HG03342 (cell line): Measurements from ENCODE around the gene EML6.
A peak's percentile ranks its signal among the peaks of the same experiment; 100 is the strongest.
"Not testable (repeated sequence)": the region's sequence is repeated elsewhere in the genome, so short reads cannot be mapped to it uniquely, and the experiment has no call there.

Source experiments
- ATAC-seq: cut with Tn5 transposase; IDR thresholded peaks from one replicate; pipeline ENCODE4 v1.9.1; 2021; ENCODE audit warnings: mild to moderate bottlenecking, moderate library complexity; ENCODE audit not compliant: unreplicated experiment

The EML6 gene

DNA sequence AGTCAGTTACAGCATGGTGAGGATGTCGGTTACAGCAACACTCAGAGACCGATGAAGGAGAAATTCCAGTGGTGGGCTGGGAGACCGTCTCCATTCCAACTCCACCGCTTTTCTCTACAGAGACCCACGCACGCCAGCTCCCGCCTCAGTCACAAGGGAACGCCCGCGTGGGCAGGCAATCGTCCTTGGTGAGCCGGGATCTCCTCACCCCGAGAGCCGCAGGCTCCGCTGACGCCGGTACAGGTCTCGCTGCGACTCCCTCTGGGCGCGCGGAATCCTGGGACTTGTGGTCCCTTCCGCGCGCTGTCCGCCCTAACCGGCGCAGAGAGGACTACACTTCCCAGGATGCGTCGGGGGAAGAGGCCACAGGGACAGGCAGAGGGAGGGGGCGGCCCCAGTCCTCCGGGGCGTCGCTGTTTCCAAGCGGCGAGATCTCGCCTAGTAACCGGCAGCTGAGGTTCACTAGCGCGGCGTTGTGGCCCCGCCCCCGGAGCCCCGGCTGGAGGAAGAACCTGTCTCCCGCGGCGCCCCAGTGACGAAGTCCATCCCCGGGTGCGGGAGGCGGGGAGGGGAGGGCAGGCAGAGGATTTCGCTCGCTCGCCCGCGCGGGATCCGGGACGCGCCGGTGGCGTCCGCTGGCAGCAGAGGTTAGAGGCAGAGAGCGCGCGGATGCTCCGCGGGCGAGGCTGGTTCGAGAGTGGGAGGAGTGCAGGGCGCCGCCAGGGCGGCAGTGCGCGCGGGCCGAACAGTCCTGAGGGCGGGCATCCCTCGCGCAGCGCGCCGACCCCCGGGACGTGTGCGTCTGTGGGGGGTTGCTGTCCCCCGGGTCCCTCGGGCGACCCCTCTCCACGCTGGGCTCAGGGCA, at the start of gene EML6:
Gene EML6 (plus strand): TSS at position 532 of the 865 bp plus-strand sequence. CDS start 1,400 bp downstream, outside the sequence.
- ATAC-seq: peak; percentile 99

DNA sequence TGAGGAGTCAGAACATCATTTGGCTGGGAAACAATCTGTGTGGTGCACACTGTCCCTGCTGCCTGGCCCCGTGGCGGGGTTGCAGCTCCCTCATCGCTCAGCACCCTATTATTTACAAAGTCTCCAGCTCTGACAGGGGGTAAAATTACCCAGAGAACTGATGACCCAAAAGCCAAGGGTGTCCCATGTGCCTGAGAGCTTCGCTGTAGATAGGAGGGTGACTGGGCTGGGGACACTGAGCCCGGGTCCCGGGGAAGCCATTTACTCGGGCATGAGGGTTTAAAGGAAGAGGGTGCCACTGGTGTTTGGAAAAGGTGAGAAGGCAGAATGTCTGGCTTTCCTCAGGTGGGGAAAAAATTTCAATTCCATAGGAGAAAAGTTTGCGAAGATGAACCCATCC, 48.2 kb upstream of the EML6 start:
- no peak for ATAC-seq

DNA sequence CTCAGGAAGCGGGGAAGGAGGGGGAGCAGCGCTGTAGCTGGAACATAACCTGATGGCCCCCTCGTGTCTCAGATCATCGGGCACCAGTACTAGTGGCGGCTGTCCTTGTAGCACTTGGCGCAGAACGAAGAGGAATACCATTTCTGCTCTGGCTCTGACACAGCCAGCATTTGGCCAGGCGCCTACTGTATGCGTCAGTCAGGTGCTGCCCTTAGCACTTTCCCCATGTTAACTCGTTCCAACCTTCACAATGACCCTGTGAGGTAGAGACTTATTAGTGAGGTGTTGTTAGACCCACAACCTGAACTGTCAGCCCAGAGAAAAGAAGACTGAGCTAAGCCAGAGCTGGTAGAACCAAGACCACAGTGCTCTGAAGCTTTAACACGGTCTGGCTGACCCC, 47.7 kb upstream of the EML6 start:
- ATAC-seq: no peak

DNA sequence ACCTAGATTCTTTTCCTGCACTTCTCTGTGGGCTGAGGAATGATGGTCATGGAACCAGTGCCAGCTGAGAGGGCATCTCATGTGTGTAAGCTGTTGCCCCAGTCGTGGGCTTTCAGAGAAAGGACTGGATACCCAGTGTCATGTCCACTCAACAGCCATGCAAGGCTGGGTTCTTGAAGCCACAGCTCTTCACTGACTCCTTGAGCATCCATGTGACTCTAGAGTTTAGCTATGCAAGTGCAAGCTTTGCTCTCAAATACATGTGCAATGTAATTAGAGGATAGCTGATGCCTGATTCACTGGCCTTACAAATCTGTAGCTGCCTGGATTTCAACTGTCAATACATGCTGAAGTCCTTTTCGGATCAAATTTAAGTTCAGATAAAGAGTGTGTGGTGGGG, 46.8 kb upstream of the EML6 start:
- ATAC-seq: no peak

DNA sequence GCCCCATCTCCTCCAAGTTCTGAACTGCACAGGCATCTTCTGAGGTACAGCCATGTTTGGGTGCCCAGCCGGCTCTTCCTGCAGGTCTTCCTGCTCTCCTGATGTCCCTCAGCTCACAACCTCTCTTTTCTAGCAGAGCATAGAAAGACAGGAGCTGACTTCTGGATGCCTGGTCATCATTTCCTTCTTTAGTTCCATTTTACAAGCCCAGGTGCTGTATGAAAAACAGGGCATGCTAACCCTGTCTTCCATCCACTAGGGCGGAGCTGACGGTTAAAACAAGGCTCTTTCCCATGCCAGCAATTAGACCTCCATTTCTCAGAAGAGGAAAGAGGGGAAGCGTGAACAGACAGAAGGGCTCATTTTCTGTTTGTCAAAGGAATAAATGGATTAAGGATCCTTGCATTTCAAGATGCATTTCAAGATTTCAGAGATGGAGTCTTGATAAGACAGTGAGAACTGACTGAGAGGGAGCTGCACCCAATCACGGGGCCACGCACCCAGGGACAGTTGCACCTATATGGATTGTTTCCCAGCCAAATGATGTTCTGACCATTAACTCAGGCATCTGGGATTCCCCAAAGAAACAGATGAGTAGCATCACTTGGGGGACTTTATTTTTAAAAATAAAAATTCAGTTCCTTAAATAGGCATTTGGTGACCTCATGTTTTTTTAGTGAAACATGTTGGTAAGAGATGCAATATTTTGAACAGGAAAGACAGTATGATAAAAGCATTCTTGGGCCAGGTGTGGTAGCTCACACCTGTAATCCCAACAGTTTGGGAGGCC, 45.8 kb upstream of the EML6 start:
- ATAC-seq: no peak

DNA sequence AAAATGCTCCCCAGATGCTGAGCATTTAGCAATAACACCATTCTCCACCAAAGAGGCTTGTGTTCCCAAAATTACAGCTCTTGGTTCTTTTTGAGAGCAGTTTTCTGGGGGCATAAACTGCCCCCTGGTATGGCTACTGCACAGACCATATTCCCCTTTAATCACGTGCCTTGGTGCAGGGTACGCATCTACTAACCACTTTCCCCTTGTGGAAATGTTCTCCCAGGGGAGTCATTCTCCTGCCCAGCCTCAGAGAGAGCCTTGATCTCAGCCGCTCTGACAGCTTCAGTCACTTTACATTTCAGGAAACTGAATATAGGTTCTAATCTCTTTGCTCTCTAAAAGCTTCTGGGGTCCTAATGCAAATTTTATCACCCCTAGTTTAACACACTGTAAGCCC, 44.7 kb upstream of the EML6 start:
- ATAC-seq: no peak

DNA sequence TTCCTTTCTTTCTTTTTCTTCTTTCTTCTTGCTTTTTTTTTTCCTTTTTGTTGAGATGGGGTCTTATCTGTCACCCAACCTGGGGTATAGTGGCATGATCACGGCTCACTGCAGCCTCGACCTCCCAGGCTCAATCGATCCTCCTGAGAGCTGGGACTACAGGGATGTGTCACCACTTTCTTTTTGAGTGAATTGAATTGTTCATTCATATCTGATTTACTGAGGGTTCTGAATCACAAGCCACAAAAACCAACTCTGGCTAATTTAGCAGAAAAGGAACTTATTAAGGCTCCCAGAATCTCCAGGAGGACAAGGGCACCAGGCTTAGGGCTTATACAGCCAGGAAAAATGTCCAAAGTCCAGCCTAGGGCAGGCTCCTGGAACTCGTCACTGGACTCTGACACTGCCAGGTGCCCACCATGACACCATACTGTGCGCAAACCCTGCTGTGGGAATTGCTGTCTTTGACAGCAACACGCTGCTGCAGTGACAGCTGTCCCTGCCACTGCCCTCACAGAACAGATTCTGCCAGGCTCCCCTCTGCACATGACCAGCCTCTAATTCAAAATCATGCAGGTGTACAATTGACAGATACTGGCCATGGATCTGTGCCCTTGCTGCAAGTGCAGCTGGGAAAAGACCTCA, 42.9 kb upstream of the EML6 start:
- peak; percentile 82 for ATAC-seq

DNA sequence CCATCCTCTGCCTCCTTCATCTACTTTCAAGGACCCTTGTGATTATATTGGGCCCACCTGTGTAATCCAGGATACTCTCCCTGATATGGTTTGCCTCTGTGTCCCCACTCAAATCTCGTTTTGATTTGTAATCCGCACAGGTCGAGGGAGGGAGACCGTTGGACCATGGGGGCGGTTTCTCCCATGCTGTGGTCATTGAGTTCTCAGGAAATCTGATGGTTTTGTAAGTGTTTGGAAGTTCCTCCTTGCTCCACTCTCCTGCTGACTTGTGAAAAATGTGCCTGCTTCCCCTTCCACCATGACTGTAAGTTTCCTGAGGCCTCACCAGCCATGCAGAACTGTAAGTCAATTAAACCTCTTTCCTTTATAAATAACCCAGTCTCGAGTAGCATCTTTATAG, 42.0 kb upstream of the EML6 start:
- ATAC-seq: no peak

DNA sequence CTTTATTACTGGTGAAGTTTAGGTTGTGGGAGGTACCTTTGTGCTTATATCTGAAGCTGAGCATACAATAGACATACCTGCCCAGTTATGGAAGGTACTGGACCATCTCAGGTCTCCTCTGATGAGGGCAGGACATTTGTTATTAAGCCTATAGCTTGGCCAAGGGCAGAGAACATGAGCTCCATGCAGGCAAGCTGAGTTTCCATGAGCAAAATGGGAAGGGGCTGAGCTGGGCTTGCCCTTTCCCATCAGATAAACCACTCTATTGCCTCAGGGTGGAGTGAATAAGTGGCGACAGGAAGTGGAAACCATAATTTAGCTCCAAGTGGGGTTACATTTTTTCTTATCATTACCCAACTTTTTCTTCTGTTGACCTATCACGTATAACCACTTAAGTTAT, 39.9 kb upstream of the EML6 start:
- no peak for ATAC-seq

DNA sequence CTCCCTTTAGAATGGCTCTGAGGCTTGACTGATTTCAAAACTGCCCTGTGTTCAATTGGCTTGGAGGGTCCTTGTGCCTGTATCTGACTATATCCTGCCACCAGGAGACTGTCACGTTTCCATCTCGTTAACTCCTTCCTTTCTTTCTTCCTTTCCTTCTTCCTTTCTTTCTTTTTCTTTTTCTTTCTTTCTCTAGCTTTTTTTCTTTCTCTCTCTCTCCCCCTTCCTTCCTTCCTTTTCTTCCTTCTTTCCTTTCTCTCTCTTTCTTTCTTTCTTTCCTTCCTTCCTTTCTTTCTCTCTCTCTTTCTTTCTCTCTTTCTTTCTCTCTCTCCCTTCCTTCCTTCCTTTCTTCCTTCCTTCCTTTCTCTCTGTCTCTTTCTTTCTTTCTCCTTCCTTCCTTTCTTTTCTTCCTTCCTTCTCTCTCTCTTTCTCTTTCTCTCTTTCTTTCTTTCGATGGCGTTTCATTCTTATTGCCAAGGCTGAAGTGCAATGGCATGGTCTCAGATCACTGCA, 38.1 kb upstream of the EML6 start:
- no peak for ATAC-seq

DNA sequence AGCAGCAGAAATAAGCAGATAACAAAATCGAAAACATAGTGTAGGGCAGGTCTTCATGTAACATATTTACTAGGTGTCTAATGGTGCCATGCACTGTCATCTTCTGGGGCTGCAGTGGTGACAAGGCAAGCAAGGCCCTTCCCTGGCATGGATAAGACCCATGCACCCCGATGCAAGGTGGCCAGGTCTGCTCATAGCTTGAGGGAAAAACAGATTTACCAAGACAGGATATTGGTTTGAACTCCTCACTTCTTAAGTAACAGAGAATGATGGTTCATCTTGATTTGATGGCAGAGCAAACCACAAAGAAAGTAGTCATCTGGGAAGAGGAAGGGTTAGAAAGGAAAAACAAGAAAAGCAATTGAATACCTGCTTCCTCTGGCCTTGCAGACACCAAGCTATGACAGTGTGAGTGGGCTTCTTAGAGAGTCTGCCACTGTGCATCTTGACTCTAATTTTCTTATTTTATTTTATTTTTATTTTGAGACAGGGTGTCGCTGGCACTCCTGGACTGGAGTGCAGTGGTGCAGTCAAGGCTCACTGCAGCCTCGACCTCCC, 35.8 kb upstream of the EML6 start:
- no peak for ATAC-seq

DNA sequence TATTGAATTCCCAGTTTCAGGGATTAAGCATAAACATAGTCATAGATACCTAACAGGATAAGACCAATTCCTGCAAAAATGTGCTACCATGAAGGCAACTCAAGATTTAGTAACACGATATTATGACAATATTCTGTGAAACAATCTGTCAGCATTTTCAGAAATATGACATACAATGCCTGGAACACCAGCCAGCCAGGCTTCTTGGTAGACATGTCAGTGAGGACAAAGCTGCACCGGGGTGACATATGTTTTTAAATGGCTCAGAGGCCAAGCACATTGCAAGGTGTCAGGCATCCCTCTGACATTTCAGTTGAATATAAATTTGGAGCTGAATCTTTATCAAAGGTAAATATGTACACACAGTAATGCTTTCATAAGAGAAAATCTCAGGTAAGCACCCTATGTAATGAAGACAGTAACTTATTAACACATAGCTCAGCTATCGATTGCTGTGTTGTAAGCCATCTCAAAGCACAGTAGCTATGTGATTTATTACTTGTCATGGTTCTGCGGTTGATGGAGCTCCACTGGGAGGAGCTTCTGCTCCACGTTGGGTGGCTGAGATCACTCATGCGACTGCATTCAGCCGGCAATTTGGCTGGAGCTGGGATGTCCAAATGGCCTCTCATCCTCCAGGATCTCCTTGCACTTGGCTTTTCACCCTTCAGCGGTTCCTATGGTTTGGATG, 31.9 kb upstream of the EML6 start:
- no peak for ATAC-seq

DNA sequence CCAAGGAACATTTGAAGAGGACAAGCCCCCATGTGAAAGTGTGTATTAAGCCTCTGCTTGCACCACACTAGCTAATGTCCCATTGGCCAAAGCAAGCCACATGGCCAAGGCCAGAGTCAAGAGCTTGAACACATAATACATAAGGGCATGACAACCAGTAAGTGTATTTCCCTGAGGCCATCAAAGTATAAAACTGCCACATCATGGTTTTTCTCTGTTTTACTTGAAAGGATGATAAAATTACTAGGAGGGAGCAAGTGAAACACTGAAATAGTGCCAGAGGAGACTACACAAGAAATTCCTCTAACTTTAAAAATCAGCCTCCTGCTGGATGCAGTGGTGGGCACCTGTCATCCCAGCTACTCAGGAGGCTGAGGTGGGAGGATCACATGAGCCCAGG, 30.9 kb upstream of the EML6 start:
- ATAC-seq: no peak

DNA sequence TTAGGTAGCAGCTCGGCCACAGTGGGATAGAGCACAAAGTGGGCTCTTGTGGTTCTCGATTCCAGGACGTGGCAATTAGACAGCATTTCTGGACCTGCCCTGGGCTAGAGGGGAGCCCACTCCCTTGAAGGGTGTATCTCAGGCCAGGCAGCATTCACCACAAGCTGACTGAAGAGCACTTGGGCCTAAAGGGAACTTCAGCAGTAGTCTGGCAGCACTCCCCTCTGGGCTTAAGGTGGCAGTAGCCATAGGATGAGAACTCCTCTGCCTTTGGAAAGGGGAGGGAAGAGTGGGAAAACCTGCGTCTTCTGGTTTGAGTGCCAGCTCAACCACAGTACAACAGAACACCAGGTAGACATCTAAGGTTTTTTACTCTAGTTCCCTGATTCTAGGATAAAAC, 28.1 kb upstream of the EML6 start:
- no peak for ATAC-seq

DNA sequence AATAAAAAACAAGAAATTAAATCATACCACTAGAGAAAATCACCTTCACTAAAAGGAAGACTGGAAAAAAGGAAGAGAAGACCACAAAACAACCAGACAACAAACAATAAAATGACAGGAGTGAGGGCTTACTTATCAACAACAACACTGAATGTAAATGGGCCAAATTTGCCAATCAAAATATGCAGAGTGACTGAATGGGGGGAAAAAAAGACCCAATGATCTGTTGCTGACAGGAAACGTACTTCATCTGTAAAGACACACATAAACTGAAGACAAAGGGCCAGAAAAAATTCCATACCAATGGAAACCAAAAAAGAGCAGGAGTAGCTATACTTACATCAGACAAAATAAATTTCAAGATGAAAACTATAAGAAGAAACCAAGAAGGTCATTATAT, 25.5 kb upstream of the EML6 start:
- ATAC-seq: no peak

DNA sequence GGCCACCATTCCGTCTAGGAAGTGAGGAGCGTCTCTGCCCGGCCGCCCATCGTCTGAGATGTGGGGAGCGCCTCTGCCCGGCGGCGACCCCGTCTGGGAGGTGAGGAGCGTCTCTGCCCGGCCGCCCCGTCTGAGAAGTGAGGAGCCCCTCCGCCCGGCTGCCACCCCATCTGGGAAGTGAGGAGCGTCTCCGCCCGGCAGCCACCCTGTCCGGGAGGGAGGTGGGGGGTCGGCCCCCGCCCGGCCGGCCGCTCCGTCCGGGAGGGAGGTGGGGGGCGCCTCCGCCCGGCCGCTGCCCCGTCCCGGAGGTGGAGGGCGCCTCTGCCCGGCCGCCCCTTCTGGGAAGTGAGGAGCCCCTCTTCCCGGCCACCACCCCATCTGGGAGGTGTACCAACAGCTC, 24.5 kb upstream of the EML6 start:
- ATAC-seq: not testable (repeated sequence)

DNA sequence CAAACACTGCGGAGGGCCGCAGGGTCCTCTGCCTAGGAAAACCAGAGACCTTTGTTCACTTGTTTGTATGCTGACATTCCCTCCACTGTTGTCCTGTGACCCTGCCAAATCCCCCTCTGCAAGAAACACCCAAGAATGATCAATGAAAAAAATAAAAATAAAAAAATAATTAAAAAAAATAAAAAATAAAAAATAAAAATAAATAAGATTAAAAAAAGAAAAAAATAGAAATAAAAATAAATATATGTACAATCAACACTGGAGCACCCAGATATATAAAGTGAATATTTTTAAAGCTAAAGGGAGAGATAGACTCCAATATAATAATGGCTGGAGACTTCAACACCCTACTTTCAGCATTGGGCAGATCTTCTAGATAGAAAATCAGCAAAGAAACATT, 23.8 kb upstream of the EML6 start:
- ATAC-seq: no peak

DNA sequence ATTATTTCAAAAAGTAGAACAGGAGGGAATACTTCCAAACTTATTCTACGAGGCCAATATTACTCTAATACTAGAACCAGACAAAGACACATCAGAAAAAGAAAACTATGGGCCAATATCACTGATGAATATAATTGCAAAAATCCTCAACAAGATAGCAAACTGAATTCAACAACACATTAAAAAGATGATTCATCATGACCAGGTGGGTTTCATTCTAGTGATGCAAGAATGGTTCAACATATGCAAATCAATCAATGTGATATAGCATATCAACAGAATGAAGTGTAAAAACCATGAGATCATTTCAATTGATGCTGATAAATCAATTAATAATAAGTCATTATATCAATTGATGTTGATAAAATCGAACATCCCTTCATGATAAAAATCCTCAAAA, 22.4 kb upstream of the EML6 start:
- no peak for ATAC-seq

DNA sequence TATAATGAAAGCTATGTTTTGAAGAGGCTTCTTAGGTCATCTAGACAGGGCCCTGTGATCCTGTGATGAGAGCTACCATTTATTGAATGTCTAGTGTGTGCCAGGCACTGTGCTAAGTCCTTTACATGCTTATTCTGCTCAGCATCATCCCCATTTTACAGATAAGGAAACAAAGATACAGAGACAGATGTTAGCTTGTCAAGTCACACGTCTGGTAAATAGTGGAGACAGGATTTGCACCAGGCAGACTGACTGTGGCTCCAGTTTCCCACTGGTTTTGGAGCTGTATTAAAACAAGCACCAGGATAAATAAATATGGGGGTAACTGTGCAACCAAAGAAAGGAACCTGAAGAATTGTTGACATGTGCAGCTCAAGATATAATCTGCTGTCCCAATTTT, 19.2 kb upstream of the EML6 start:
- ATAC-seq: no peak
